MM.1S (cell line): Measurements from ENCODE around the gene RERE.

Source experiments
- DNase-seq: peaks from one replicate; pipeline ENCODE4 v3.0.0-alpha.2; 2015
- H2AFZ ChIP-seq: fragments of 300-600 bp; sonication (generic); 2 replicates; pipeline ENCODE4 v1.6.0; 2016; ENCODE audit warnings: antibody characterized with exemption, low read length
- H3F3A ChIP-seq: fragments of 300-600 bp; sonication (generic); 2 replicates; pipeline ENCODE4 v1.6.1; 2016; ENCODE audit warnings: mild to moderate bottlenecking, antibody characterized with exemption, low read length, moderate library complexity, mixed read lengths; ENCODE audit not compliant: insufficient read depth
- H3K27ac ChIP-seq: fragments of 300-600 bp; sonication (generic); 2 replicates; pipeline ENCODE4 v1.5.1; 2016; ENCODE audit warnings: mild to moderate bottlenecking, low read length
- H3K27me3 ChIP-seq: fragments of 300-600 bp; sonication (generic); replicated peaks from 2 replicates; pipeline ENCODE4 v1.6.0; 2016; ENCODE audit warnings: low read length; ENCODE audit not compliant: insufficient read depth
- H3K36me3 ChIP-seq: fragments of 300-600 bp; sonication (generic); replicated peaks from 2 replicates; pipeline ENCODE4 v1.6.1; 2016; ENCODE audit warnings: mild to moderate bottlenecking, low read length, mixed read lengths; ENCODE audit not compliant: insufficient read depth
- H3K4me1 ChIP-seq: fragments of 300-600 bp; sonication (generic); 2 replicates; pipeline ENCODE4 v1.6.1; 2016; ENCODE audit warnings: low read length, mixed read lengths
- H3K4me2 ChIP-seq: fragments of 300-600 bp; sonication (generic); 2 replicates; pipeline ENCODE4 v1.6.0; 2016; ENCODE audit warnings: low read depth, low read length
- H3K4me3 ChIP-seq: fragments of 300-600 bp; sonication (generic); 2 replicates; pipeline ENCODE4 v1.5.1; 2016; ENCODE audit warnings: low read length, mixed read lengths
- H3K79me2 ChIP-seq: fragments of 300-600 bp; sonication (generic); 2 replicates; pipeline ENCODE4 v1.6.1; 2016; ENCODE audit warnings: mixed run types, low read length, mixed read lengths
- H3K9ac ChIP-seq: fragments of 300-600 bp; sonication (generic); 2 replicates; pipeline ENCODE4 v1.6.1; 2016; ENCODE audit warnings: low read length, mixed read lengths
- H3K9me2 ChIP-seq: fragments of 300-600 bp; sonication (generic); replicated peaks from 2 replicates; pipeline ENCODE4 v1.6.1; 2016; ENCODE audit warnings: mild to moderate bottlenecking, low read length, mixed read lengths; ENCODE audit not compliant: insufficient read depth
- H3K9me3 ChIP-seq: fragments of 300-600 bp; sonication (generic); replicated peaks from 2 replicates; pipeline ENCODE4 v1.6.1; 2016; ENCODE audit warnings: mild to moderate bottlenecking, low read length, mixed read lengths; ENCODE audit not compliant: insufficient read depth
- H4K20me1 ChIP-seq: fragments of 300-600 bp; sonication (generic); 2 replicates; pipeline ENCODE4 v1.6.1; 2016; ENCODE audit warnings: mild to moderate bottlenecking, low read length, moderate library complexity, mixed read lengths; ENCODE audit not compliant: insufficient read depth
- EZH2 ChIP-seq: fragments of 300-600 bp; sonication (generic); optimal IDR thresholded peaks from 2 replicates; pipeline ENCODE3; 2017; ENCODE audit warnings: low read depth, mild to moderate bottlenecking, antibody characterized with exemption, low read length, mixed read lengths
- EZH2phosphoT487 ChIP-seq: fragments of 300-600 bp; sonication (generic); IDR thresholded peaks from 2 replicates; pipeline ENCODE4 v1.6.1; 2018; ENCODE audit warnings: antibody characterized with exemption, low read length
- TF ChIP-seq, protein P1 (sequence below): fragments of 300-600 bp; sonication (generic); IDR thresholded peaks from 2 replicates; pipeline ENCODE4 v1.5.1; 2016; ENCODE audit warnings: antibody characterized with exemption, low read length, mixed read lengths

Gene RERE

DNA sequence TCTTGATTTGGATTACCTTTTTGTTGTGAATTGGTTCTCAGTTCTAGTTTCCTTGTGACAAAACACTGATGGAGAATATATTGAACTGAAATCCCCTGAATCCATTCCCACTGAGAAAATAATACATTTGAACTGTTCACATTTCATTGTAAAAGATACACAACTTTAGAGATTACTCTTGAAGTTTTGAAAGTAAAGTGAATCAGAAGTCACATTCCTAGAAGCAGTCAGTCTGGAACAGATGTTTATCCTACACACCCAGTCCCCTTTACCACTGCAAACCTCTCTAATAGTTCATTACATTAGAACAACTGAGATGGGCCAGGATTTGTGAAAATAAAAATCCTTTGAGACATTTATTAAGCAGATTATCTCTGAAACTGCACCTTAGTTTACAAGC lies 3.4 kb downstream of the RERE start:
- H3K79me2 ChIP-seq, result peaks cover 50% of the 10 kb centered on the region
- no peaks in the 10 kb centered on the region for H3K9me3 ChIP-seq
- H2AFZ ChIP-seq, result no peak overlapping the region
- H4K20me1 ChIP-seq, result no peaks in the 10 kb centered on the region
- H3K9ac ChIP-seq, result no peak overlapping the region
- peaks cover 23% of the 10 kb centered on the region for H3K4me1 ChIP-seq
- H3K36me3 ChIP-seq, result no peaks in the 10 kb centered on the region
- peaks cover 21% of the 10 kb centered on the region for H3F3A ChIP-seq
- H3K4me2 ChIP-seq, result no peak overlapping the region
- no peak overlapping the region for H3K4me3 ChIP-seq
- H3K27ac ChIP-seq, result no peak overlapping the region
- DNase-seq, result no peak
- TF ChIP-seq EZH2 (no peak), EZH2phosphoT487 (no peak)
- TF ChIP-seq, protein P1, sequence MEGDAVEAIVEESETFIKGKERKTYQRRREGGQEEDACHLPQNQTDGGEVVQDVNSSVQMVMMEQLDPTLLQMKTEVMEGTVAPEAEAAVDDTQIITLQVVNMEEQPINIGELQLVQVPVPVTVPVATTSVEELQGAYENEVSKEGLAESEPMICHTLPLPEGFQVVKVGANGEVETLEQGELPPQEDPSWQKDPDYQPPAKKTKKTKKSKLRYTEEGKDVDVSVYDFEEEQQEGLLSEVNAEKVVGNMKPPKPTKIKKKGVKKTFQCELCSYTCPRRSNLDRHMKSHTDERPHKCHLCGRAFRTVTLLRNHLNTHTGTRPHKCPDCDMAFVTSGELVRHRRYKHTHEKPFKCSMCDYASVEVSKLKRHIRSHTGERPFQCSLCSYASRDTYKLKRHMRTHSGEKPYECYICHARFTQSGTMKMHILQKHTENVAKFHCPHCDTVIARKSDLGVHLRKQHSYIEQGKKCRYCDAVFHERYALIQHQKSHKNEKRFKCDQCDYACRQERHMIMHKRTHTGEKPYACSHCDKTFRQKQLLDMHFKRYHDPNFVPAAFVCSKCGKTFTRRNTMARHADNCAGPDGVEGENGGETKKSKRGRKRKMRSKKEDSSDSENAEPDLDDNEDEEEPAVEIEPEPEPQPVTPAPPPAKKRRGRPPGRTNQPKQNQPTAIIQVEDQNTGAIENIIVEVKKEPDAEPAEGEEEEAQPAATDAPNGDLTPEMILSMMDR, result no peak
- H3K9me2 ChIP-seq, result no peaks in the 10 kb centered on the region
- no peaks in the 10 kb centered on the region for H3K27me3 ChIP-seq

DNA sequence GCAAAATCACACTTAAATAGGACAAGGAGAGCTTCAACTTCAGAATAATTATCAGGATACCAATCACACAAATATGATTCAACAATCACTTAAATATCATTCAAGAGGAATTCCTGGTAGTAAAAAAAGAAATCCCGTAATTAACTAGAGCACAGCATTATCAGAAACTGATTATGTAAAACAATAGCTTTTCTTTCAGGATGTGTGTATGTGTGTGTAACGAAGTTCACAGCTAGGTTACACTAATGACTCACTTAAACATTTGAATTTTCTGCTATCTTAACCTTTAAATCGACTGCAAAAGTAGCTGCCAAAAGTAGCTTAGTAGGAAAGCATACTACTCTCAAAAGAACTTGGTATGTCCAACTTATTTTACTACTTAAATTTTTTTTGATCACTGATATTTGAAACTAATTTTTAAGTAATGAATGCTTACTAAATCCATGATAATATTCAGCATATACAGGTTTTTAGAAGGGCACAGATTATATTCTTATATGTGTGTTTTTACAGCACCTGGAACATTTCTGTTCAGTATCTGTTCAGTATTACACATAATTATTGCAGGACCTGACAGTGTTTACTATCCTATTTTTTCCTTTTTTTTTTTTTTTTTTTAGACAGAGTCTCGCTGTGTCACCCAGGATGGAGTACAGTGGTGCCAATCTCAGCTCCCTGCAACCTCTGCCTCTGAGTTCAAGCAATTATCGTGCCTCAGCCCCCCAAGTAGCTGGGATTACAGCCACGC lies 4.2 kb downstream of the RERE start:
- no peaks in the 10 kb centered on the region for H3K36me3 ChIP-seq
- TF ChIP-seq EZH2 (no peak), EZH2phosphoT487 (no peak)
- TF ChIP-seq, protein P1, result no peak
- no peak for DNase-seq
- H3K4me3 ChIP-seq, result no peak overlapping the region
- no peak overlapping the region for H3K9ac ChIP-seq
- peaks cover 20% of the 10 kb centered on the region for H3K4me1 ChIP-seq
- no peaks in the 10 kb centered on the region for H3K9me2 ChIP-seq
- no peaks in the 10 kb centered on the region for H4K20me1 ChIP-seq
- no peaks in the 10 kb centered on the region for H3K27me3 ChIP-seq
- H3K27ac ChIP-seq, result no peak overlapping the region
- no peak overlapping the region for H3K4me2 ChIP-seq
- H3K79me2 ChIP-seq, result peaks cover 50% of the 10 kb centered on the region
- H3F3A ChIP-seq, result peaks cover 17% of the 10 kb centered on the region
- no peaks in the 10 kb centered on the region for H3K9me3 ChIP-seq
- no peak overlapping the region for H2AFZ ChIP-seq

DNA sequence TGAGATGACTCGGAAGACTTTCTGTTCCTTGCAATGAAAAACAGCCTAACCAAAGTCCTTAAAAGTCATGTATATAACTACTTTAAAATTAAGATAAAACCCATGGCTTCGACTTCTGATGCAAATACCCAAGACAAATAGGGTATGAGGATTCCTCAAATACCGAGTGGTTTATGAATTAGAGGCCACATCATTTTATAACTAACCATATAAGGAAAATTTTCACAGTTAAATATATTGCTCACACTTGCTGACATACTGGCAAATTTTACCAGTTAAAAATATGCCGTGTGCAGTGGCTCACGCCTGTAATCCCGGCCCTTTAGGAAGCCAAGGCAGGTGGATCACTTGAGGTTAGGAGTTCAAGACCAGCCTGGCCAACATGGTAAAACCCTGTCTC lies 5.4 kb downstream of the RERE start:
- H3K9me2 ChIP-seq, result no peaks in the 10 kb centered on the region
- no peaks in the 10 kb centered on the region for H3K27me3 ChIP-seq
- H3K4me3 ChIP-seq, result no peak overlapping the region
- peaks cover 11% of the 10 kb centered on the region for H3F3A ChIP-seq
- no peak overlapping the region for H2AFZ ChIP-seq
- peaks cover 20% of the 10 kb centered on the region for H3K4me1 ChIP-seq
- H3K36me3 ChIP-seq, result no peaks in the 10 kb centered on the region
- no peak overlapping the region for H3K9ac ChIP-seq
- DNase-seq, result no peak
- H3K27ac ChIP-seq, result no peak overlapping the region
- TF ChIP-seq, protein P1, result no peak
- peaks cover 50% of the 10 kb centered on the region for H3K79me2 ChIP-seq
- no peaks in the 10 kb centered on the region for H4K20me1 ChIP-seq
- H3K9me3 ChIP-seq, result no peaks in the 10 kb centered on the region
- no peak overlapping the region for H3K4me2 ChIP-seq
